Sigmoid colon (tissue), 7 donors: ENCODE results near the gene DENND4A. TPM values are rescaled to one million over a fixed set of nuclear protein-coding genes. Genes with fewer than 3 reads are reported as not detected.
"Not testable (repeated sequence)": the region's sequence is repeated elsewhere in the genome, so short reads cannot be mapped to it uniquely, and the experiment has no call there.

Experiments used
- DNase-seq: peaks from one replicate; pipeline ENCODE4 v3.0.0-alpha.2; 2019
- H3K27ac ChIP-seq, 4 donors: fragments of 200-600 bp; sonication (generic); one replicate each; pipeline ENCODE4 v1.5.1; 2016 to 2019; ENCODE audit warnings: mild to moderate bottlenecking in 1 of 4
- H3K27me3 ChIP-seq, 3 donors: fragments of 200-600 bp; sonication (generic); one replicate each; pipeline ENCODE4 v1.5.1; 2019; ENCODE audit warnings: mild to moderate bottlenecking in 1 of 3
- H3K36me3 ChIP-seq, 4 donors: fragments of 200-600 bp; sonication (generic); one replicate each; pipeline ENCODE4 v1.5.1; 2016 to 2019
- H3K4me1 ChIP-seq, 4 donors: fragments of 200-600 bp; sonication (generic); one replicate each; pipeline ENCODE4 v1.5.1; 2017 to 2019
- H3K4me3 ChIP-seq, 4 donors: fragments of 200-600 bp; sonication (generic); one replicate each; pipeline ENCODE4 v1.5.1; 2017 to 2019; ENCODE audit warnings: mild to moderate bottlenecking in 2 of 4, moderate library complexity in 1 of 4
- H3K9me3 ChIP-seq, 4 donors: fragments of 200-600 bp in 3 of 4; sonication (generic) in 3 of 4; one replicate each; pipeline versions ENCODE4 v1.5.1 to v1.6.1; 2013 to 2019
- EP300 ChIP-seq, 4 donors: sonication (generic); formaldehyde crosslinking; IDR thresholded peaks; one replicate each; pipeline ENCODE4 v1.6.1; 2017; ENCODE audit warnings: antibody characterized with exemption in 4 of 4
- POLR2A ChIP-seq, 2 donors: fragments of 450-650 bp; IDR thresholded peaks; one replicate each; pipeline ENCODE4 v1.6.1; 2016; ENCODE audit warnings: antibody characterized with exemption in 2 of 2, mild to moderate bottlenecking in 2 of 2, moderate library complexity in 2 of 2
- POLR2AphosphoS5 ChIP-seq, 4 donors: sonication (generic); formaldehyde crosslinking; IDR thresholded peaks; one replicate each; pipeline ENCODE4 v1.6.1; 2017; ENCODE audit warnings: antibody characterized with exemption in 4 of 4
- WGBS, 2 donors: extraction: QIAGEN DNeasy Blood & Tissue Kit; methylation state at CpG; one replicate each; pipeline ENCODE4 v1.1.7; 2013; 5-methylcytosine and 5-hydroxymethylcytosine counted together
- intact Hi-C: fragments of 100-400 bp; cut with DNase I; formaldehyde crosslinking; loops from one replicate; pipeline ENCODE4 v1.15.1; 2023
- polyA plus RNA-seq, 3 donors: library from polyadenylated mRNA; stranded (reverse); fragments of 200-250 nt; gene quantifications; one replicate each; pipeline ENCODE4 v1.2.3, GENCODE V29; 2013
- total RNA-seq, 4 donors: library from RNA; depleted of rRNA; stranded (reverse); fragments of >200 nt; gene quantifications; one replicate each; pipeline ENCODE4 v1.1.0, GENCODE V29; 2016
- TF ChIP-seq, protein P1 (sequence below), 4 experiments: fragments of 450-650 bp in 3 of 4; fragments of 200-600 bp in 1 of 4; IDR thresholded peaks; one replicate each; pipeline ENCODE4 v1.5.1; 2016 to 2019; ENCODE audit warnings: antibody characterized with exemption in 4 of 4, mild to moderate bottlenecking in 3 of 4, moderate library complexity in 2 of 4
- donor health status: healthy with polysubstance abuse.
- donor health status: Bipolar disorder and iron deficiency.
- donor health status: healthy.

Gene DENND4A
- total and polyA plus RNA-seq, 7 donors = 2.4 to 46.1 (median 29.3) TPM

DNA sequence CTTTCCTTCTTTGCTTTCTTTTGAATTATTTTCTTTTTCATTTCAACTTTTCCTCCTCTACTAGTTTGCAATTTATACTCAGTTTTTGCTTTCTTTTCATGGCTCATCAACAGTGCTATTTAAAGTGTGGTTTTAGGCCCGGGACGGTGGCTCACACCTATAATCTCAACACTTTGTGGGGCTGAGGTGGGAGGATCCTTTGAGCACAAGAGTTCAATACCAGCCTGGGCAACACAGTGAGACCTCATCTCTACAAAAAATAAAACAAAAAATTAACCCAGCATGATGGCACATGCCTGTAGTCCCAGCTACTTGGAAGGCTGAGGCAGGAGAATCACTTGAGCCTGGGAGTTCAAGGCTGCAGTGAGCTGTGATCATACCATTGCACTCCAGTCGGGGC lies 20.4 kb upstream of the DENND4A start:
- no peaks in the 10 kb centered on the region for H3K36me3 ChIP-seq
- peaks cover 0 to 5% (median 0%) of the 10 kb centered on the region in 4 donors for H3K9me3 ChIP-seq
- intact Hi-C loops = no loop called here
- 55 to 73% methylated on average over 3 of the region's 3 CpGs for WGBS, 2 donors
- no peak for DNase-seq
- H3K27ac ChIP-seq = no peak overlapping the region
- H3K4me3 ChIP-seq = no peak overlapping the region
- H3K27me3 ChIP-seq = no peaks in the 10 kb centered on the region
- TF ChIP-seq, protein P1, sequence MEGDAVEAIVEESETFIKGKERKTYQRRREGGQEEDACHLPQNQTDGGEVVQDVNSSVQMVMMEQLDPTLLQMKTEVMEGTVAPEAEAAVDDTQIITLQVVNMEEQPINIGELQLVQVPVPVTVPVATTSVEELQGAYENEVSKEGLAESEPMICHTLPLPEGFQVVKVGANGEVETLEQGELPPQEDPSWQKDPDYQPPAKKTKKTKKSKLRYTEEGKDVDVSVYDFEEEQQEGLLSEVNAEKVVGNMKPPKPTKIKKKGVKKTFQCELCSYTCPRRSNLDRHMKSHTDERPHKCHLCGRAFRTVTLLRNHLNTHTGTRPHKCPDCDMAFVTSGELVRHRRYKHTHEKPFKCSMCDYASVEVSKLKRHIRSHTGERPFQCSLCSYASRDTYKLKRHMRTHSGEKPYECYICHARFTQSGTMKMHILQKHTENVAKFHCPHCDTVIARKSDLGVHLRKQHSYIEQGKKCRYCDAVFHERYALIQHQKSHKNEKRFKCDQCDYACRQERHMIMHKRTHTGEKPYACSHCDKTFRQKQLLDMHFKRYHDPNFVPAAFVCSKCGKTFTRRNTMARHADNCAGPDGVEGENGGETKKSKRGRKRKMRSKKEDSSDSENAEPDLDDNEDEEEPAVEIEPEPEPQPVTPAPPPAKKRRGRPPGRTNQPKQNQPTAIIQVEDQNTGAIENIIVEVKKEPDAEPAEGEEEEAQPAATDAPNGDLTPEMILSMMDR (IDR thresholded peaks at IDR 0.05) = no peak
- TF ChIP-seq EP300 (IDR thresholded peaks at IDR 0.05) (no peak), POLR2A (IDR thresholded peaks at IDR 0.05) (no peak)
- H3K4me1 ChIP-seq = no peaks in the 10 kb centered on the region

DNA sequence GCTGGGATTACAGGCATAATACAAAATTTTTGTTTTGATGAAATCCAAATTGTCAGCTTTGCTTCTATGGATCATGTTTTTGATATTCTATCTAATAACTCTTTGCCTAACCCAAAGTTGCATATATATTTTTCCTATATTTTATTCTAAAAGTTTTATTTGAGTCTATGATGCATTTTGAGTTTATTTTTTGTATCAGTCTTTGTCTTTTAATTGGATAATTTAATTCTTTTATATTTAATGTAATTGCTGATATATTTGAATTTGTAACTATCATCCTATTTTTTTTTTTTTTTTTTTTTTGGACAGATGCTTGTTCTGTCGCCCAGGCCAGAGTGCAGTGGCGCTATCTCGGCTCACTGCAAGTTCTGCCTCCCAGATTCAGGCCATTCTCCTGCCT lies 19.7 kb upstream of the DENND4A start:
- DNase-seq = no peak
- 100% methylated on average over 3 of the region's 3 CpGs for WGBS, 2 donors
- intact Hi-C loops = no loop called here
- TF ChIP-seq POLR2AphosphoS5 (IDR thresholded peaks at IDR 0.05) (no peak), EP300 (IDR thresholded peaks at IDR 0.05) (no peak), POLR2A (IDR thresholded peaks at IDR 0.05) (no peak)
- TF ChIP-seq, protein P1 (IDR thresholded peaks at IDR 0.05) = no peak
- peaks cover 0 to 5% (median 0%) of the 10 kb centered on the region in 4 donors for H3K9me3 ChIP-seq
- H3K27ac ChIP-seq = no peak overlapping the region
- H3K36me3 ChIP-seq = no peaks in the 10 kb centered on the region
- H3K27me3 ChIP-seq = no peaks in the 10 kb centered on the region
- H3K4me3 ChIP-seq = no peak overlapping the region
- H3K4me1 ChIP-seq = no peaks in the 10 kb centered on the region

DNA sequence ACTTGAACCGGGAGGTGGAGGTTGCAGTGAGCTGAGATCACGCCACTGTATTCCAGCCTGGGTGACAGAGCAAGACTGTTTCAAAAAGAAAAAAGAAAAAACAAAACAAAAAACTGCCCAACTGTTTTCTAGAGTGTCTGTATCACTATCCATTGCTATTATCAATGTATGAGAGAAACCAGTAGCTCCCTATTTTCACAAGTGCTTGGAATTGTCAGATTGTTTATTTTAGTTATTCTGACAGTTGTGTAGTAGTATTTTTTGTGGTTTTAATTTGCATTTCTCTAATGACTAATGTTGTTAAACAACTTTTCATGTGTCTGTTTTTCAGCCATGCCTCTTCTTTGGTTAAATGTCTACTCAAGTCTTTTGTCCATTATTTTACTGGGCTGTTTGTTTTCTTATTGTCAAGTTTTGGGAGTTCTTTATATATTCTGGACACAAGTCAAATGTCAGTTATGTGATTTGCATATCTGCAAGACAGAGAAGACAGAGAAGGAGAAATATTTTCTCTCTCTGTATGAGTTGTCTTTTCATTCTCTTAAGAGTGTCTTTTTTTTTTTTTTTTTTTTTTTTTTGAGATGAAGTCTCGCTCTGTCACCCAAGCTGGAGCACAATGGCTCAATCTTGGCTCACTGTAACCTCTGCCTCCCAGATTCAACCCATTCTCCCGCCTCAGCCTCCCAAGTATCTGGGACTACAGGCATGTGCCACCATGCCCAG lies 19.1 kb upstream of the DENND4A start:
- intact Hi-C loops, H3K27ac ChIP-seq, H3K36me3 ChIP-seq, DNase-seq, H3K9me3 ChIP-seq, H3K4me3 ChIP-seq, H3K4me1 ChIP-seq, H3K27me3 ChIP-seq: not testable (repeated sequence)
- 92 to 94% methylated on average over 4 of the region's 4 CpGs for WGBS, 2 donors

DNA sequence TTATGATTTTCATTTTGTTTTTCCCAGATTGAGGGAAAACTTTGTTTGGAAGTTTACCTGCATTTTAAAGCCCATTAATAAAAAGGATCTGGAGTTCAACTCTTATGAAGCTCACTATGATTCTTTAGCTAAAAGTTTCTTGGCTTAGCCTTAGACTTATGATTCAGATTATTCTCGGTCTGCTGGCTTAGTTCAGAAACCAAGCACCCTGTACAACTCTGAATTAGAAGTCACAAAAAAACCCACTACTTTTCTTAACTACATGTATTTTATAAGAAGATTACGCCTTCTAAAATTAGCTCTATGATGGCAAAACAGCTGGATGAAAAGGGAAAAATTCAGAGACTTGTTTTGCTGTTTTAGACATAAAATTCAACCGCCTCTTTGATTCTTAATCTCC lies 14.3 kb upstream of the DENND4A start:
- Histone ChIP-seq H3K27ac (no peak overlapping the region), H3K4me1 (no peaks in the 10 kb centered on the region), H3K4me3 (no peak overlapping the region), H3K36me3 (no peaks in the 10 kb centered on the region), H3K9me3 (peaks cover 0 to 2% (median 0%) of the 10 kb centered on the region in 4 donors), H3K27me3 (no peaks in the 10 kb centered on the region)
- DNase-seq = no peak
- intact Hi-C loops = no loop called here
- TF ChIP-seq POLR2AphosphoS5 (IDR thresholded peaks at IDR 0.05) = no peak
- TF ChIP-seq, protein P1 (IDR thresholded peaks at IDR 0.05) = no peak
- 71 to 75% methylated on average over 3 of the region's 3 CpGs for WGBS, 2 donors

DNA sequence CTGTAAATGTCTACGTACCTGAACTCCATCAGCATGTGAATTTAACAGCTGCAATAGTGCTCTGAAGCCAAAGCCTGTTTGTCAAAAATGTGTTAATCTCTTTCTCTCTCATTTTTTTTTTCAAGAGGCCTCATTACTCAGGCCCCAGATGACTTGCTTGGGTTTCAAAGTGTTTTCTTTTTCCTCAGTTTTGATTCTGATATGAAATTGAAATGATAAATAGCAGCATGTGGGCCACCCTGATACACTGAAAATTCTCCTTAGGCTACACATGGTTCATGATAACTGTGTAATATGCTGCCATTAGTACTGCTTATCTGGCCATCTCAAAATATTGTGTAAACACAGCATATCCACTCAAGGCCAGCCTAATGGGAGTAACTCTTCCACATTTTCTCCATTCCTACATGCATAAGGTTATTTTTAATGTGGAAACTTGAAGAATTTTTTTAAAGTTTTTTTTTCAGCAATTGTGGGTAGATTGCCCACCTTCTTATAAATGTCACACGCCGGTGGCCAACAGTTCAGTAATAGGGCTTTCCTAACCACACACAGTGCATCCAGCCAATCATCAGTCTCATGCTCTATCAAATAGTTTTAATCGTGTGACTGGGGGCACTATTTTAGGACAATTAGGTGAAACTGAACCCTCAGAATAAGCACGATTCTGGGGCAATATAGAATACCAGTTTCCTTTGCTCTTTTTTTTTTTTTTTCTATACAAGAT lies 13.1 kb upstream of the DENND4A start:
- TF ChIP-seq EP300 (IDR thresholded peaks at IDR 0.05) (no peak), POLR2A (IDR thresholded peaks at IDR 0.05) (no peak), POLR2AphosphoS5 (IDR thresholded peaks at IDR 0.05) (no peak)
- TF ChIP-seq, protein P1 (IDR thresholded peaks at IDR 0.05) = no peak
- WGBS, 2 donors = 80 to 86% methylated on average over 5 of the region's 5 CpGs
- Histone ChIP-seq H3K36me3 (no peaks in the 10 kb centered on the region), H3K27me3 (no peaks in the 10 kb centered on the region), H3K4me1 (no peaks in the 10 kb centered on the region), H3K4me3 (no peak overlapping the region), H3K9me3 (no peaks in the 10 kb centered on the region), H3K27ac (no peak overlapping the region)
- intact Hi-C loops = no loop called here
- DNase-seq = no peak
